CD1c-positive myeloid dendritic cell (primary cell): ENCODE data around the gene DUS1L.

Experiments used
- DNase-seq: peaks from one replicate; pipeline ENCODE4 v3.0.0-alpha.2; 2016; ENCODE audit errors: extremely low spot score

Gene DUS1L

DNA sequence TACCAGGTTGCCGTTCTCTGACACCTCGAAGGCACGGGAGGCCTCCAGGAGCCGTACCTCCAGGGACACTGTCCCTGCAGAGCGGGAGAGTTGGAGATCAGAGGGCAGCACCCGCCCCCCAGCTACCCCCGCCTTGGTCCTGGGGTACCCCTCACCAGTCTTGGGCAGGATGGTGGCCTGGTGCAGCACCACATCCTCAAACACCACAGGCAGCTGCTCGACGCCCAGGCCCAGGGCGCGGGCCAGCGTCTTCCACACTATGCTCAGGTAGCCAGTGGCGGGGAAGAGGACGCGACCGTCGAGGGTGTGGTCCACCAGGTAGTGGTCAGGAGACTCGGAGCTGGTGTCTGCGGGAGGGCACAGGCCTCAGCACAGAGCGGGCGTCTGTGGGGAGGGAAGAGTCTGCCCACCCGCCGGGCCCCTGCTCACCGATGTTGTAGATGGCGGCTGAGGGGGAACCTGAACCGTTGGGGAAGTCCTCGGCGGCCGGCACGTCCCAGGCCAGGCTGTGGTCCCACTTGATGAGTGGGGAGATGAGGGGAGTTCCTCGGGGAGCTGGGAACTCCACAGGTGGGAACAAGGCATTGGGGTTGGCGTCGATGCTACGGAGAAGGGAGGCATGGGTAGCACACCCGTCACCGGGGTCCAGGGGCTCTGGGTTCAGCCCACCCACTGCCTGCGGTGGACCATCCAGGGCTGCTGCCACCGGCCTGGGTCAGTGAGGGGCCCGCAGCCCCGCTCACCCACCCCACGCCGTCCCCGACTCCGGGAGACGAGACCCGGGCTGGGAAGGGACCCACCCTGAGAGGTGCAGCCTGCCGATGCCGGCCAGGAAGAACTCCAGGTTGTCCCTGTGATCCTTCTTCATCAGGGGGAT lies 22.6 kb upstream of the DUS1L start:
- DNase-seq = no peak

DNA sequence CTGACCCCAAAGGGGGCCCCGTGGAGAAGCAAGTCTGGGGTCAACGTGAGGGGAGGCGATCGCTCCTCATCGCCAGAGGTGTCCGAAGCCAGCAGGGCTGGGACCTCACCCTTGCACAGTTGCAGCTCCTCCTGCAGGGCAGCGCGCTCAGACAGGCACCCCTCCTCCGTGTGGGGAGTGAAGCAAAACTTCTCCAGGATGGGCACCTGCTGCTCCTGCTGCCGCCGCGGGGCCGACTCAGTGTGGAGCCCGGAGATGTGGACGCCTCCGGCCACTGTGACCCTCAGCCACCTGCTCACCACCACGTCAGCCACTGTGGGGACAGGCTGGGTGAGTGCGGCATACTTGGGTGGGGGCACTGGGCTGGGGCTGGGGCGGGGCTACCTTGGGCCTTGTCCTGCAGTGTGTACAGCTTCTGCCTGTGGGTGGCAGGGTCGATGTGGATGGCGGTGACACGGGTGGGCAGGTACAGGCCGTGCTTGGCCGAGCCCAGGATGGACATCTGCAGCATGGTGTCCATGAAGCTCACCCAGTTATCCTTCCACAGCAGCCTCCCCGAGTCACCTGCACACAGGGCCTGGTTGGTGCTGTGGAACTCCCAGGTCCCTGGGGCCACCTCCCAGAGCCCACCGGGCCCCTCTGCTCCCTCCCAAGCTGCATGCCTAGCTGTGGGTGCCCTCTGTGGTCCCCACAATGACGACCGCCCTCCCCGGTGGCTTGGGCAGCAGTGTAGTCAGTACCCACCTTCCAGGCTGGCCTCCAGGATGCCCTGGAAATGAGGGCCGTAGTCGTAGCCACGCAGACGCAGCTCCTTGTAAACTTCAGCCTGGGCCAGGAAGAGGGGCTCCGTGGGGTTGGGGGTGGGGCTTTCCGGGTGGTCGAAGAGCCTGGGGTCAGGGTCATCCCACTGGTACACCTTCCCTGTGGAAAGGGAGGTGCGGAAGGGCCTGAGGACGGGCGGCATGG lies 21.6 kb upstream of the DUS1L start:
- DNase-seq = no peak

DNA sequence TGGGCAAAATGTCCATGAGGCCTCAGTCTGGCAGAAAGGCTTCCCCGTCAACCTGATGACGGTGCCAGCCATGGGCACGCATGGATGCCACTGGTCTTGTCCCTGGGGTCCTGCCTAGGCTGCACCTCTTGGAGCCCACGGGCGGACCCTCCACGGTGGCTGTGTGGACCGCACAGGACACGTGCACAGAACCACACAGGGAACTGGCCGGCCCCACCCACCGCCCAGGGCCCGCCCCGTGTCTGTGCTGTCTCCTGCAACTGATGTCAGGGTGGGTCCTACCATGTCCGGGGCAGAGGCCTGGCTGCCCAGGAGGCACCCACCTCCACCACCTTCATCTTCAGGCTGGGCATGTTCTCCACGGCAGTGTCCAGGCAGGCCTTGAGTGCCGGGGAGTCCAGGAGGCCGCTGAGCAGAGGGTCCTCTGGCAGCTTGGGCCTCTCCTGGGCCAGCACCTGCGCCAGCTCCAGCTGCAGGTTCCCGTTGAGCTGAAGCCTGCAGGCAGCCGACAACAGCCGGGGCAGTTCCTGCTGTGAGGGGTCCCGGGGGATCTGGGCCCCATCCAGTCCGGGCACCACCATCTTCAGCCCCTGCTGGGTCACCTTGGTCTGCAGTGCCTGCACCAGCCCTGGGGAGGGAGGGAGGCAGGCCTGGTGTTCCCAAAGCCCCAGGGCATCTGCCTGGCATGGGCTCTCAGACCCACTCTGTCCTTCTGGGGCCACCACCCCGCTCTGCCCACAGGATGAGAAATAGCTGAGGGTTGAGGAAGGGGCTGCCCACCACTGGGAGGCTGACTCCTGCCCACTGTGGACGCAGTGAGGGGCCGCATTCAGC lies 20.5 kb upstream of the DUS1L start:
- DNase-seq = no peak

DNA sequence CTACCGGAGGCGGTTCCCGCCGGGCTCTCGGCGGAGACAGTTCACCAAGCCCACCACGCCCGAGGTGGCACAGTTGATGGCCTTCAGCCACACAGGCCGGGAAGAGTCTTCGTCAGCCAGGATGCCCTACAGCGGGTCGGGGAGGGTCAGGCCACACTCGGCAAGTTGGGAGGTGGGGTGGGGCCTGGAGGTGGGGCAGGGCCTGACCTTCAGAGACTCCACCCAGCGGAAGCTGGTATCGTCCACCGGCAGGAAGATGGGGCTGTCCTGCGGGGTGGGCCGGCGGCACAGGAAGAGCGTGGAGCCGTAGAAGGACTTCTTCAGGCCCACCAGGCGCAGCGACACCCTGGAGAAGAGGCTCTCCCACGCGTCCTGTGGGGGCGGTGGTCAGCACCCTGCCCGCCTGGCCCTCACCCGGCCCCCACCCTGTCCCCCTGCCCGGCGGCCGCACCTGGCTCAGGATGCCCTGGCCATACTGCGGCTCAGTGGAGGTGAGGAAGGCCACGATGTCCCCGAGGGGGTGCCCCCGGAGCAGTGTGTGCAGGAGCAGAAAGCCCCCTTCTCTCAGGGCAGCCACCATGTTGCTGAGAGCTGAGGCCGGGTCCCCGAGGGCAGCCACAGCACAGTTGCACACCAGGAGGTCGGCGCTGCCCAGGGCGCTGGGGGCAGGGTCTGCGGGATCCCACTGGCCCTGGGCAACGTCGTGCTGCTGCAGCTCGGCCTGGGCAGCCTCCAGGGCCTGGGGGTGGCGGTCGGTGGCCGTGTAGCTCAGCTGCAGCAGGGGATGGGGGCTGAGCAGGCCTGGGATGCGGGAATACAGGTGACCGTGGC lies 19.6 kb upstream of the DUS1L start:
- no peak for DNase-seq

DNA sequence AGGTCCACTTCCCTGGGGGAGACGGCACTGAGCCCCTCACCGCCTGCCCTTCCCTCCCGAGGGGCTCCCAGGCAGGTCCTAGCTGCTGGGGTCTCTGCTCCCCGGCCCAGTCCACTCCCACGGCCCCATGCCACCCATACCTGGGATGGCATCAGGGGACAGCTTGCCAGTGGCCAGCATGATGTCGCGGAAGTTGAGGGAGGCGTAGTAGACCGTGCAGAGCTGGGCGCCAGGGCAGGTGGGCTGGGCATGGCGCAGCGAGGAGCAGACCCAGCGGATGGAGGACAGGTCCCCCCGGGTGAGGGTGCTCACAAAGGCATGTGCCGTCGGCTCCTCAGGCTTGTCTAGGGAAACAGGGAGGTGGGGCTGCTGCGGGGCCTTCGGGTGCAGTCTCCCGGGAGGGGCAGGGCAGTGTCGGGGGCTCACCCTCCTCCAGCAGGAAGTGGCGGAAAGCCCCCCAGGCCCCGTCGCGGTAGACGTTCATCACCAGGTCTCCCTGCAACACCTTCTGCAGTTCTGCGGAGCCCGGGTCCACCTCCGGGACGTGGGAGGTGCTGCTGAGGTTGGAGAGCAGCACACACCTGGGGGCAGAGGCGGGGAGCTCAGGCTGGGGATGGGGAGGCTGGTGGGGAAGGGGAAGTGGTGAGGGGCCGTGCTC lies 18.9 kb upstream of the DUS1L start:
- no peak for DNase-seq

DNA sequence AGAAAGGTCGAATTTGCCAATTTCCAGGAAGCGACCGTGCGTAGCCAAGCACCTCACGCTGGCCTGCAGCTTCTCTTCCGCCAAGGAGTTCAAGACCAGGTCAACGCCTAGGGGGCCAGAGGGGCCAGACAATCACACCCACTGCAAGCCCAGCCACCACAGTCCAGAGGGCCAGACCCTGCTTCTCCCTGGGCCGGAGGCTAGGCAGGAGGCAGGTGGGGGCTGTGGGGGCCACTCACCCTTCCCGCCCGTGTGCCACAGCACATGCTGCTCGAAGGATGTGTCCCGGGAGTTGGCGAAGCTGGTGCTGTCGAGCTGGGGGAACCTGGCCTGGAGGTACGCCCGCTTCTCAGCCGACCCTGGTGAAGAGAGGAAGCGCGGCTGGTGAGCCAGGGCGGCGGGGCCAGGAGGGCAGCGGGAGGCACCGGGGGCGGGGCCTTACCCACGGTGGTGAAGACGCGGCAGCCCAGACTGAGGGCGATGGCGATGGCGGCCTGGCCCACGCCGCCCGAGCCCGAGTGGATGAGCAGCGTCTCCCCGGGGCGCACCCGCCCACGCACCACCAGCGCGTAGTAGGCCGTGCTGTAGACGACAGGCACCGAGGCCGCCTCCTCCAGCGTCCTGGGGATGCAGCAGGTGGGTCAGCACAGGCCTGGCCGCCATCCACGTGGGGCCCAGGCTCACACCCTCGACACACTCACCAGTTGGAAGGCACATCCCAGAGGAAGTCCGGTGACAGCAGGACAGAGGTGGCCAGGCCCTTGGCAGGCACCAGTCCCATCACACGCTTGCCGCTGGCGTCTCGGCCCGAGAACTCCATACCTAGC lies 18.1 kb upstream of the DUS1L start:
- DNase-seq = no peak

DNA sequence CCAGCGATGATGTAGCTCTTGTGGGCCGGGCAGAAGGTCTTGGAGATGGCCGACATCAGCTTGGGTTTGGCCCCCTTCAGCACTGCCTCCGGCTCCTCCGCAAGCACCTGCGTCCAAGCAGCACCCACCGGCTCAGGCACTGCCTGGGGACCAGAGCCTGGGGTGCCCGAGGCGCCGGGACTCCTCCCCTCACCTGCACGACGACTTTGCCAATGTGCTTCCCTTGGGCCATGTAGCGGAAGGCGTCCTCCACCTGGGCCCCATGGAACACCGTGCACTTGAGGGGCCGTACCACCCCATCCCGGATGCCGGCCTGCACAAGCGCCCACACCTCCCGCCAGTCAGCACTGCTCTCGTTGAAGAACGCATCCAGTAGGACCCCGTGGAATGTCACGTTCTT lies 17.4 kb upstream of the DUS1L start:
- DNase-seq = no peak

DNA sequence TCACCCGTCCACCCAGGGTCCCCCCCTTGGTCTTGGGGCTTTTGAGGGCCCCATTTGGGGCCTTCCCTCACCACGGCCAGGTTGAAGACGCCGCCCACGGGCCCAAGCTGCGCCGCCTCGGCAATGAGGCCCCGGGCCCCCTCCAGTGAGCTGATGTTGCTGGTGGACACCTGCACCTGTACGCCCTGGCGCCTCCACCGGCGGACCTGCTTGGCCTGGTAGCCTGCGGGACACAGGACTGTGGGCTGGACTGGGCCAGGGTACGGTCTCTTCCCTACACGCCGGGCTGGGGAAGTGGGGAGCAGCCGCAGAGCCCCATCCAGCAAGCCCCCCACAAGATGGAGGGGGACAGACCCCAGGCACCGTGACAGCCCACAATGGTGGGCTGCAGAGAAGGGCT lies 16.9 kb upstream of the DUS1L start:
- DNase-seq = no peak

DNA sequence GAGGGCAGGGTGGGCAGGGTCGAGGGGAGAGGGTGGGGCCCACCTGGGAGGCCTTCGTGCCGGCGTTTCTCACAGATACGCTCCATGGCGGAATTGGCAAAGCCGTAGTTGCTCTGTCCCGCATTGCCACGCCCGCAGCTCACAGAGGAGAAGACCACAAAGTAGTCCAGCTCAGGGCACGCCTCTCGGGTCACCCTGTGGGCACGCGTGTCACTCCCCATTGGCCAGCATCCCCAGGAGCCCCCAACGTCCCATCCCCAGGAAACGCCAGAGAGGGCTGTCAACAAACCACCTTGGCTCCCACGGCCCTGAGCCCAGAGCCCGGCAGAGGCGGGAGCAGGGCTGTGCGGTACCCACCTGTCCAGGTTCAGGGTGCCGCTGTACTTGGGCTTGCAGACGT lies 16.4 kb upstream of the DUS1L start:
- DNase-seq = no peak

DNA sequence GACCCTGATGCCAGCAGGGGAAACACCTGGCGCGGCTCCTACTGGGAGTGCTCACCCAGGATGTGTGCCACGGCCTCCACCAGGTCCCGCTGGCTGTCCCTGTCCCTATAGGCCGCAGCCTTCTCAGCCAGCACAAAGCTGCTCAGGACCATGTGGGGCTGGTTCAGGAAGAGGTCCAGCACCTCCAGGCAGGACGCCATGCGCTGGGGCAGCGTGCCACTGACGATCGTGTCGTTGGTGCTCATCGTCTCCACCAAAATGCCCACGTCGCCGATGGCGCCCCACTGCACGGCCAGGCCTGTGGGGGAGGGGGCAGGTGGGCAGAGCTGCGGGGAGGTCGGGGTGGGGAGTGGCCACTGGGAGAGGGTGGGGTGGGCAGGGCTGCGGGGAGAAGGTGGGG lies 15.9 kb upstream of the DUS1L start:
- DNase-seq = no peak

DNA sequence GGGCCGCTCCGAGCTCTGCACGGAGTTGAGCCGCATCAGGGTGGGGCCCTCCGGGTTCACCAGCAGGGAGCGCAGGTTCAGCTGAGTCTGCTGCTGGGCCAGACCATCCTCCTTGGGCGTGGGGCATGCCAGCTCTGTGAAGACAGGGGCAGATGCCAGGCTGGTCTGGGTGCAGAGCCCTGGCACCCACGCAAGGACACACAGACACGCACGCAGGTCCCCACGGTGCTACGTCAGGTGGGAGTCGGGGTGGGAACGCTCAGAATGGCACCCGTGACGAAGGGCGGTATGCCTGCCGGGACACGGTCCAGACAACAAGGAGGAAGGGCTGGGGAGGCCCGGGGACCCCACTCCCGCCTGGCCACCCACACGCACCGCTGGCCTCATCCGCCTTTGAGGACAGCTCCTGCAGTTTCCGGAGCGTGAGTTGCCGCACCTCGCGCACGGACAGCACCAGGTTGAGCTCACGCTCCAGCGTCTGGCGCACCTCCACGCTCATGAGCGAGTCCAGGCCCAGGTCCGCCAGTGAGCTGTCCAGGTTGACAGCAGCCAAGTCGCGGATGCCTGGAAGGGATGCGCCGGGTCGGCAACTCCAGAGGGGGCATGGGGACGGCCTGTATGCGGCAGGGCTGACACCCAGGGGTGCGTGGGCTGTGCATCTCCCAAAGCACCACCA lies 15.3 kb upstream of the DUS1L start:
- no peak for DNase-seq

DNA sequence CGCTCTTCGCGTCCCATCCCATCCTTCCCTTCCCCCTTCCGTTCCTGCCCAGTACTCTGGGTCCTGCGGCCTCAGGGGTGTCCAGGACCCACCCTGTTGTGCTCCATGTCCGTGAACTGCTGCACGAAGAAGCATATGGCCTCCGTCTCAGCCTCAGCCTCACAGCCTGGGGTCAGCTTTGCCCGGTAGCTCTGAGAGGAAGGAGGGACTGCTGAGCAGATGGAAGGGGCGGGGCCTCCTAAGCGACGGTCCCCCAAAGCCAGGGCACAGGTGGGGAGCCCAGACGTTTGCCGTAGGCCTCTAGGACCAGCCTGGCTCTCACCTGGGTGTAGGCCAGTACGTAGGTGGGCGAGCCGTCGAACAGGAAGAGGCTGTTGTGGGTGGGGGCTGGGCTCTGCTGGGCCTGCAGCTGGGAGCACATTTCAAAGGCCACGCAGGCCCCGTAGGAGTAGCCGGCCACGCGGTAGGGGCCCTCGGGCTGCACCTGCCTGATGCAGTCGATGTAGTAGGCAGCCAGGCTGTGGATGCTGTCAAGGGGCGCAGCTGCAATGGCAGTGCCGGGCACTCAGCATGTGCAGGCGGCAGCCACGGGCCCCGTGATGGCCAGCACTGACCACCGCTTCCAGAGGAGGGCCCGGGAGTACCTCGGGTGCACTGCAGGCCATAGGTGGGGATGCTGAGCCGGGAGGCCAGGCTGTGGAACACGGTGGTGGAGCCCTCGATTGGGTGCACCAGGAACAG lies 14.6 kb upstream of the DUS1L start:
- DNase-seq = no peak

DNA sequence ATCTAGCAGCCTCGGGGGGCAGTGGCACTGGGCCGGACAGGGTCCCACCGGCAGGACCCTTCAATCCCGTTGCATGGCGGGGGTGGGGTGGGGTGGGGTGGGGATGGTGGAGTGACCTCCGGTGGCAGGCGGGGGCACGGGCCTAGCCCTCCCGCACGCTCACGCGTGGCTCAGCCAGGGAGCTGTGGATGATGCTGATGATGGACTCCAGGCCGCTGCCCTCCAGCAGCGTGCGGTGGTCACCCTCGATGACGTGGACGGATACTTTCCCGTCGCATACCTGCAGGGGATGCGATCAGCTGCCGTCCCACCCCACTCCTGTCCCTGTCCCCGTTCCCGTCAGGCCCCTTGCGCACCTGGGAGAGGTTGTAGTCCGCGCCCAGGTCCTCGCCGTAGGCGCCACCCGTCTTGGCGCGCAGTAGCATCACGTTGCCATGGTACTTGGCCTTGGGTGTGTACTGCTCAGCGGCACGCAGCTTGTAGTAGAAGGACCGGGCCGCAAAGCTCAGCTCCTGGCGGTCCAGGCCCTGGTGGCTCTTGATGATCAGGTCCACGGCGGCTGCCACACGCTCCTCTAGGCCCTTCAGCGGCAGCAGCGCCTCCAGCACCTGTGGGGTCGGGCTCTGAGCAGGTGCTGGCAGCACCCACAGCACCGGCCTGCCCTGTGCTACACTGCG lies 13.5 kb upstream of the DUS1L start:
- DNase-seq = no peak

DNA sequence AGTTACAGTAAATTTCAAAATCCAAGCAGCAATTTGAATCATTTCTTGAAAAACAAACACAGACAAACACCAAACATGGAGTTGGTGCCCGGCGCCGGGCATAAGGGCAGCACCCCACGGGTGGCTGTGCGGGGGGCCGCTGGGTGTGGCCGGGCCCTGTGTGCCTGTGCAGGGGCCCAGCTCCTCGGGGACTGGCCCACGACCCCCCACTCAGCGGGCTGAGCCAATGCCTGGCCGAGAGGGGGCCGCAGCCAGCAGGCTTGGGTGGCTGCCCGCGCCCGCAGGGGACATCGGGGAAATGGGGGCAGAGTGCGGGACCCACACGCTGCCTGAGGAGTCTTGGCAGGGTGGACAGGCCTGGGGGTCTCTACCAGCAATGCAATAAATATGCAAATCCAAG lies 12.8 kb upstream of the DUS1L start:
- no peak for DNase-seq

DNA sequence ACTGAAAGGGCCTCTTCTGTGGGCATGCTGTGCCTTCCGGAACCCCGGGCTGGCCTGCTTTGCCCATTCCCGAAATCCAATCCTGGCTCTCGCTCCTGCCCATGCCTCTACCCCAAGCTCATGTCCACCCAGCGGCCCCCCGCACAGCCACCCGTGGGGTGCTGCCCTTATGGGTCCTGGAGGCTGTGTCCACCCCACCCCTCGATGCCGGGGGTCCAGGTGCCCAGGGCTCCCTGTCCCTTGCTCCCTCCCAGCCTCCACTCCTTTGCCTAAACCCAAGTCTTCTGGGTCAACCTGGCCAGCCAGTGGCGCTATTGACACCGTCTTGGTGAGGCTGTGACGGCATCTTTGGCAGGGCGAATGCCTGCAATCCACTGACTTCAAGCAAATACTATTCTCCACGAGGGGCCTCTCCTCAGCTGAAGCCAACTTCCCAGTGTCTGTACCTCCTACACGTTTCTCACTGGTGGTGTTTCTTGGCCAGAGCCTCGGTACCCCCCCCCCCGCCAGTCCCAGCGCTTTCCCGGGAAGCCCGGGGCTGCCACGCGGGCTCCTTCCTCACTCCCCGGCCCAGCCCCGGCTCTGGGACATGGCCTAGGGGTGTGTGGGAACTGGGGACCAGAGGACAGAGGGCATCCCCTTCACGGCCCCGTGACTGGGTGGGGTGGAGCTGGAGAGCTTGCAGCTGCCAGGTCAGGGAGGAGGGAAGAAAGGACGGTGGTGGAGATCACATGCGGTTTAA lies 12.2 kb upstream of the DUS1L start:
- no peak for DNase-seq

DNA sequence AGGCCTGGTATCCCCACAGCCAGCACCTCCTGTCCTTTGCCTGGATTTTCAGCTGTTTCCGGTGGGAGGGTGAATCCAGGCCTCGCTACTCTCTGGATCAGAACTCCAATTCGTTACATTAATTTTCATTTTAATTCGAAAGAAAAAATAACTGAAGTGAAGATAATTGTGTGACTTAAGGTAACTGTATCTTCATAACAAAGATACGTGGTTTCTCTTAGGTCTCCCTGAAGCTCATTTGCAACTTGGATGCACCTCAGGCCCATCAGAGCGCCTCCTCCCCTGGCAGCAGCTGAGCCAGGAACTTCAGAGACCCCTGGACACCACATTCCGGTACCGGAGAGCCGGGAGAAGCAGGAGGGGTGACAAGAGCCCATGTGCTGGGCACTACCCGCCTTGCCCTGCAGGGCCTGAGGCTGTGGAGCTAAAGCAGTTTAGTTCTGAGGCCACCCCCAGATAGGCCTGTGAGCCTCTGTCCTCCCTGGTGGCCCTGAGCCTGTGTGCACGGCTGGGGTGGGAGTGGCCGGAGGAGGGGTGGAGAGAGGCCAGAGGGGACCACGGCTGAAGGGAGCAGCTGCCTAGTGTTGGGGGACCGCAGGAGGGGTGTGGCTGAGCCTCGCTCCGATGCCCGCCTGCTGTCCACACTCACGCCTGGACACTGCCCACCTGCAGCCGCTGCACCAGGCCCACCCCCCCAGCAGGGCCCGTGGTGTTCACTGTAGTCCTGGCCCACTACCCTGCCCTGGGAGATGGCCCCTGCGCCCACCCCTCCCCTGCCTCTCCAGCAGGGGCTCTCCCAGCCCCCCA lies 11.4 kb upstream of the DUS1L start:
- no peak for DNase-seq
